ENCODE data around the gene SMIM38. TPM values are rescaled to one million over a fixed set of nuclear protein-coding genes. Genes with fewer than 3 reads are reported as not detected.
A peak's percentile ranks its signal among the peaks of the same experiment; 100 is the strongest.

SMIM38 gene
- total RNA-seq, 2 donors from 2014 or later, result 2.3 to 5.5 TPM

DNA sequence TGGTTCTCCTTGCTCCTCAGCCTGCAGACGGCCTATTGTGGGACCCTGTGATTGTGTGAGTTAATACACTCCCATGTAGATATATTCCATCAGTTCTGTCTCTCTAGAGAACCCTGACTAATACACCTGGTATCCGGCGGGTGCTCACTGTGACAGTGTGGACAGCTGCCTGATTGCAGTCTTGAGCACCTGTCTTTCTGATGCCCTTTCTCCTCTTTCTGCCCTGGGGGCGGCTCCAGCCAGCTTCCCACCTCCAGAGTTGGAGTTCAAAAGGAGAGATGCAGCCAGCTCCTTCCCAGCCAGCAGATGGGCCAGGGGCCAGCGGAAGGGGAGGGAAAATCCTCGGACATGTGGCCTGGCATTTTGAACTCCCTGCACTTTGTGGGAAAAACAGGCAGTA is 15.0 kb downstream of the SMIM38 start:
- Mint-ChIP-seq H3K4me1 (ENCODE audit: low read depth) (peaks cover 20% of the 10 kb centered on the region), H3K4me3 (no peak overlapping the region), H3K27me3 (ENCODE audit: low read depth) (peaks cover 10% of the 10 kb centered on the region), H3K27ac (no peak overlapping the region), H3K9me3 (peaks cover 1 to 3% of the 10 kb centered on the region in 2 donors), H3K36me3 (ENCODE audit: insufficient read depth in 2 of 2) (no peaks in the 10 kb centered on the region)
- DNase-seq (no peak), ATAC-seq (replicated peaks in 1 of 2) (no peak)

DNA sequence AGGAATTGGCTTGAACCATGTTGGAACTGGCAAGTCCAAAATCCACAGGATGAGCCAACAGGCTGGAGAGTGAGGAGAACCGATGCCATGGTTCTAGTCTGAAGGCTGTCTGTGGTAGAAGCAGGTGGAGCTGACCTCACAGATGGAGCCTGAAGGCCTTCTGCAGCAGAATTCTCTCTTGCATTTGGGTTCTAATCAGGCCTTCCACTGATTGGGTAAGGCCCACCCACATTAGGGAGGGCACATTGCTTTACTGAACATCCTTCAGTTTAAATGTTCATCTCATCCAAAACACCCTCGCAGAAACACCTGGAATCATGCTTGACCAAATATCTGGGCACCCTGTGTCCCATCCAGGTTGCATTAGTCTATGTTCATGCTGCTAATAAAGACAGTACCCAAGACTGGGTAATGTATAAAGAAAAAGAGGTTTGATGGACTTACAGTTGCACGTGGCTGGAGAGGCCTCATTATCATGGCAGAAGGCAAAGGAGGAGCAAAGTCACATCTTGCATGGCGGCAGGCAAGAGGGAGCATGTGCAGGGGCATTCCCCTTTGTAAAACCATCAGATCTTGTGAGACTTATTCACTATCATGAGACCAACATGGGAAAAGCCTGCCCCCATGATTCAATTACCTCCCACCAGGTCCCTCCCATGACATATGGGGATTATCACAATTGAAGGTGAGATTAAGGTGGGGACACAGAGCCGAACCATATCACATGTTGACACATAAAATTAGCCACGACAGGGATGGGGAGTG is 15.9 kb downstream of the SMIM38 start:
- Mint-ChIP-seq H3K27ac (no peak overlapping the region), H3K27me3 (ENCODE audit: low read depth) (peaks cover 9% of the 10 kb centered on the region), H3K4me3 (no peak overlapping the region), H3K36me3 (ENCODE audit: insufficient read depth in 2 of 2) (no peaks in the 10 kb centered on the region), H3K9me3 (peaks cover 1 to 3% of the 10 kb centered on the region in 2 donors), H3K4me1 (ENCODE audit: low read depth) (peaks cover 10% of the 10 kb centered on the region)
- ATAC-seq (replicated peaks in 1 of 2) (no peak), DNase-seq (no peak)

DNA sequence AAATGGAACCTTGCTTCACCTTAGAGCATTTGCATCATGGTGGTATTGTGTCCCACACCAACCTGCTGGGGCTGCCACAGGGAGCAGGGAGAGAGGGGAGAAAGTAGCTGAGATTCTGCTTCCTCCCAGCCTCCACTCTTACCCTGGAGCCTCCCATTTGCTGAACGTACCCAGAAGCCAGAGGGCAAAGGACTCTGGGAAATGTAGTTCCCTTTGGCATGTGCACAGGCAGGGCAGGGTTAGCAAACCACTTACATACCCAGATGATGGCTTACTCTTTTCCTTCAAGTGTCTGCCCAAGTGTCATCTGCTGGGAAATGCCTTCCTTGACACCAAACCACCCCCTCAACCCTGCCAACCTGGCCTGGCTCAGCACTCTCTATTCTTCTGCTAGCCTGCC is 16.9 kb downstream of the SMIM38 start:
- ATAC-seq (replicated peaks in 1 of 2) (no peak), DNase-seq (no peak)
- Mint-ChIP-seq H3K36me3 (ENCODE audit: insufficient read depth in 2 of 2) (no peaks in the 10 kb centered on the region), H3K4me1 (ENCODE audit: low read depth) (peaks cover under 1% of the 10 kb centered on the region), H3K9me3 (peaks cover 1 to 3% of the 10 kb centered on the region in 2 donors), H3K4me3 (no peak overlapping the region), H3K27ac (no peak overlapping the region), H3K27me3 (ENCODE audit: low read depth) (peaks cover 4% of the 10 kb centered on the region)

DNA sequence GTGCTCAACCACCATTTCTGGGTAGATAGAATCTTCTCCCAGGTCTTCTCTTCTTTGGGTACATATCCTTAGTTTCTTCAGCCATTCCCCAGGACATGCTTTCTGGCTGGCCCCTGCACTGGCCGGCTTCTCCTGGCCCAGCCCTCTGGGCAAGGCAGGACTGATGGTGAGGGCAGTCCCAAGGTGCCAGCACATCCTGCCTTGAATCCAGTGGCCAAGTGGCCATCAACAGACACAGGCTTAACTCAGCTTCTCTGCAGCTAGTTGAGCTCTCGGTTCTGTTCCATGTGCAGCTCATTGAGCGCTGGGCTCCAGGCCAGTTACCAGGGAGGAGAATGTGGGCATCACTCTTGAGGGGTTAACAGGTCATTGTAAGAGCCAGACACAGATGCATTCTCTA is 17.6 kb downstream of the SMIM38 start:
- peaks cover 1 to 3% of the 10 kb centered on the region in 2 donors for H3K9me3 Mint-ChIP-seq
- H3K4me1 Mint-ChIP-seq (ENCODE audit: low read depth), result no peaks in the 10 kb centered on the region
- DNase-seq (no peak), ATAC-seq (replicated peaks in 1 of 2) (no peak)
- H3K27ac Mint-ChIP-seq, result no peak overlapping the region
- no peaks in the 10 kb centered on the region for H3K36me3 Mint-ChIP-seq (ENCODE audit: insufficient read depth in 2 of 2)
- H3K4me3 Mint-ChIP-seq, result no peak overlapping the region
- H3K27me3 Mint-ChIP-seq (ENCODE audit: low read depth), result no peaks in the 10 kb centered on the region

DNA sequence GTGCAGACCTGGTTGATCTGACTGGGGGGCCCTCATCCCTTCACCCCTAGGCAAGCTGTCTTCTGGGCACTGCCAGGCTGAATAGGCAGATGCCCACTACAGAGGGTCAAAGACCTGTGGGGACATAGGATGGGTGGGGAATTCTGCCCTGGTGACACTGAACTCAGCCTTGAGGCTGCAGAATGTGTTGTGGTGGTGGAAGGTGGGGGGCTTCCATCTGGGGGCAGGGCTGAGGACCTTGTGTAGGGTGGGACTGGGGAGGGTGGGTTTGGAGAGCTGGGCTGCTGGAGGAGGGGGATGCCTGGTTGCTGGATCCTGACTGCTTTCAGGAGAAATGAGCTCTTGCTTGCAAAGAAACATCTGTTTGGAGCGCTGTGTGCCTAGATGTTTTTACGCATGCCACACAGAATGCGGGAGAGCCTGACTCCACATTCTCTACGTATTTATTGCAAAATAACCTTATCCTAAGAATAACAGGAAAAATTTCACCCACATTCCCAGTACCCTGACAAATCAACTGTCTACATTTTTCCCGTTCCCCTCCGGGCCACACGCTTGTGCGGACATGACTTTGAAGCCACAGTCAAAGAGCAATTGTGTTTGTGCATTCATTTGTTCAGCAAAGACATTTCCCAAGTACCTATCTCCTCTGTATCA is 18.3 kb downstream of the SMIM38 start:
- H3K4me3 Mint-ChIP-seq, result no peak overlapping the region
- no peak for DNase-seq

DNA sequence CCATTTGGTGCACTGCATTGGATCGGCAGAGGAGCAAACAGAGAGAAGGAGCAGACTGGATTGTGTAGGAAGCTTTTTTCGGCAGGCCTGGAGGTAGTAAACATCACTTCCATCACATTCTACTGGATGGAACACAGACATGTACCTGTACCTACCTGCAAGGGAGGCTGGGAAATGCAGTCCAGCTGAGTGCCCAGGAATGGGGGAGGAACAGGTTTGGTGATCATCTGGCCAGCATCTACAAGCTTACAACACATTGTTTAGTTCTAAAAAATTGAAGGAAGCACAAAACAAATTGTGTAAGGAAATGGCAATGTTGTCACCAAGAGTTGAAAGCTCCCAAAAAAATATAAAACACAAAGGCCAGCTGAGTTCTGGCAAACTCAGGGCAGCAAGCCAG is 19.1 kb downstream of the SMIM38 start:
- no peak overlapping the region for H3K4me3 Mint-ChIP-seq
- no peak overlapping the region for H3K27ac Mint-ChIP-seq
- H3K36me3 Mint-ChIP-seq (ENCODE audit: insufficient read depth in 2 of 2), result no peaks in the 10 kb centered on the region
- H3K9me3 Mint-ChIP-seq, result peaks cover 1 to 3% of the 10 kb centered on the region in 2 donors
- ATAC-seq (replicated peaks in 1 of 2) (no peak), DNase-seq (no peak)
- no peaks in the 10 kb centered on the region for H3K4me1 Mint-ChIP-seq (ENCODE audit: low read depth)
- H3K27me3 Mint-ChIP-seq (ENCODE audit: low read depth), result no peaks in the 10 kb centered on the region

More for the DNA sequence above, 18.3 kb downstream of the SMIM38 start:
- no peak overlapping the region for H3K27ac Mint-ChIP-seq
- no peaks in the 10 kb centered on the region for H3K4me1 Mint-ChIP-seq (ENCODE audit: low read depth)
- H3K9me3 Mint-ChIP-seq, result peaks cover 1 to 3% of the 10 kb centered on the region in 2 donors
- H3K36me3 Mint-ChIP-seq (ENCODE audit: insufficient read depth in 2 of 2), result no peaks in the 10 kb centered on the region
- H3K27me3 Mint-ChIP-seq (ENCODE audit: low read depth), result no peaks in the 10 kb centered on the region
- no peak for ATAC-seq (replicated peaks in 1 of 2)

DNA sequence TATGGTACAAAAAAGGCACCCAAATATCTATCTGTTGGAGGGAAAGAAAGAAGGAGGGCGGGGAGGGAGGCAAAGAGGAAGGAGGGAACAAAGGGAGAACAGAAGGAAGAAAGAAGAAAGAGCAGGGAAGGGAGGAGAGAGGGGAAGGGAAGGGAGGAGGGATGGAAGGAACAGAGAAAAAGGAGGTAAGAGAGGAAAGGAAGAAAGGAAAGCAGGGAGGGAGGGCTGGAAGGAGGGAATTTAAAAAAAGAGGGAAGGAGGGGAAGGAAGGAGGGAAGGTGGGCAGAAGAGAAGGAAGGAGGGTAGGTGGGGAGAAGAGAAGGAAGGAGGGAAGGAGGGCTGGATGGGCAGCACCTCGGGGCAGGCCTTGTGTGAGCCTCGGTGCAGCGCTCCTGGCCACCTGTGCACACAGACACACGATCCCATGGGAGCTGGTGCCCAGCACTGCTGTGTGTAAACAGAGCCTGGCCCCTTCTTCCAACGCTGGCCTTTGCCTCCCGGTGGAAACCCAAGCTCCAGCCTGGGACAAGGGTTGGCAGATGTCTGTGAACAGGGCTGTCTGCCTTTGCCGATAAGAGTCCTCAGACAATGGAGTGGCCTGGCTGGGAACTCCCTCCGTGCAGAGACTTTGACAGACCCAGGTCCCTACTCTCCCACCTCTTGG is 23.2 kb downstream of the SMIM38 start:
- ATAC-seq (replicated peaks in 1 of 2), result no peak
- H3K36me3 Mint-ChIP-seq (ENCODE audit: insufficient read depth in 2 of 2), result no peaks in the 10 kb centered on the region
- no peak for DNase-seq
- no peak overlapping the region for H3K27ac Mint-ChIP-seq
- H3K4me1 Mint-ChIP-seq (ENCODE audit: low read depth), result peaks cover 6% of the 10 kb centered on the region
- H3K27me3 Mint-ChIP-seq (ENCODE audit: low read depth), result peaks cover 5% of the 10 kb centered on the region
- H3K9me3 Mint-ChIP-seq, result peaks cover 1 to 3% of the 10 kb centered on the region in 2 donors
- no peak overlapping the region for H3K4me3 Mint-ChIP-seq

DNA sequence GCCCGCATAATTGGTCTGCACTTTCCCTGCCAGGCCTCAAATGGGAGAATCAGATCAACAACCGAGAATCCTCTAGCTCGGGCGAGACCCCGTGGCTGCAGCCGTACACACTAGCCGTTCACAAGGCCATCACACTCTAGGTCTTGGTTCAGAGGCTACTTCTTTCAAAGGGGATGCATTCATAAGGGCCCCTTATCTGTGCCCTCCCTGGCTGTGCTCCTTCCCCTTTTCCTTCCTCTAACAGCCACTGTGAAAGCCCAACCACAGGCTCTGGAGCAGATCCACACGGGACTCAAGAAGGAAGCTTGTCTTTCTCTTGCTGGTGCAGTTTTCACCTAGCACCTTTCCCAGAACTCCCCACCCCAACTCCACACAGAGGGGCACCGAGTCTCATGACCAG is 24.5 kb downstream of the SMIM38 start:
- Mint-ChIP-seq H3K36me3 (ENCODE audit: insufficient read depth in 2 of 2) (no peaks in the 10 kb centered on the region), H3K4me1 (ENCODE audit: low read depth) (peaks cover 6% of the 10 kb centered on the region), H3K27me3 (ENCODE audit: low read depth) (peaks cover 5% of the 10 kb centered on the region), H3K4me3 (no peak overlapping the region), H3K9me3 (peaks cover 0 to 1% of the 10 kb centered on the region in 2 donors), H3K27ac (no peak overlapping the region)
- no peak for ATAC-seq (replicated peaks in 1 of 2)
- DNase-seq, result no peak

DNA sequence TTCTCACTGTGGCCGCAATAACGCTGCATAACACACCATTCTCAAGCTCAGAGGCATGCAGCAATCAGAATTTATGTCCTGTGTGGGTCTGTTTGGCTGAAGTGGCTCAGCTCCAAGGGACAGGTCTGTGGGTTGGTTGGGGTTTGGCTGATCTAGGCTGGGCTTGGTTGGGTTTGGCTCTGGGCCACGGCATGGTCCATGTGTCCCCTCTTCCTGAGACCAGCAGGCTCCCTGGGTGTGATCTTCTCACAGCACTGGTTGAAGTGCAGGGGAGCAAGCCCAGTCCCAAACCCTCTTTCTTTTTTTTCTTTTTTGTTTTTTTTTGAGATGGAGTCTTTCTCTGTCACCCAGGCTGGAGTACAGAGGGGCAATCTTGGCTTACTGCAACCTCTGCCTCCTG is 25.0 kb downstream of the SMIM38 start:
- no peak for DNase-seq

DNA sequence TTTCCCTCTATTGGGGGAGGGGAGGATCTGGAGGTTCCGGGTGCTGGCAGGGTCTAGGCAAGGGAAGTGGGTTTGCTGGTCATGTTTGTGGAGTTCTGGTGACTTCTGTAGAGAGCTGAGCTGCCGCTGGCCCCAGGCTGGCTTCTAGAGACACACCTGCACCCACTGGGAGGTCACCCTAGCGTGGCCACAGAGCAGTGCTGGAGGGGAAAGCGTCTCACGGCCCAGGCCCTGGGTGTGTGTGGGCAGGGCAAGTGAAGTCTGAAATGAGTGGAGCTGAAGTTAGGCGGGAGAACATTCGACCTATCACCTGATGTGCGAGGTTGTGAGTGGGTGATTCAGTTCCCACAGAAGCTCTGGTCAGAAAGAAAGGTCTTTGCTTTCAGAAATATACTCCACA is 27.9 kb downstream of the SMIM38 start:
- Mint-ChIP-seq H3K4me1 (ENCODE audit: low read depth) (peaks cover 6% of the 10 kb centered on the region), H3K36me3 (ENCODE audit: insufficient read depth in 2 of 2) (peaks cover 0 to 3% of the 10 kb centered on the region in 2 donors), H3K4me3 (no peak overlapping the region), H3K27ac (no peak overlapping the region), H3K27me3 (ENCODE audit: low read depth) (peaks cover 5% of the 10 kb centered on the region), H3K9me3 (peaks cover 5 to 7% of the 10 kb centered on the region in 2 donors)
- peak in 1 of 2 donors; percentile 31 for ATAC-seq (replicated peaks in 1 of 2)
- DNase-seq, result no peak

More for the DNA sequence above, 25.0 kb downstream of the SMIM38 start:
- H3K27me3 Mint-ChIP-seq (ENCODE audit: low read depth), result peaks cover 5% of the 10 kb centered on the region
- H3K27ac Mint-ChIP-seq, result no peak overlapping the region
- ATAC-seq (replicated peaks in 1 of 2), result no peak
- H3K36me3 Mint-ChIP-seq (ENCODE audit: insufficient read depth in 2 of 2), result no peaks in the 10 kb centered on the region
- H3K9me3 Mint-ChIP-seq, result no peaks in the 10 kb centered on the region
- no peak overlapping the region for H3K4me3 Mint-ChIP-seq
- peaks cover 6% of the 10 kb centered on the region for H3K4me1 Mint-ChIP-seq (ENCODE audit: low read depth)

DNA sequence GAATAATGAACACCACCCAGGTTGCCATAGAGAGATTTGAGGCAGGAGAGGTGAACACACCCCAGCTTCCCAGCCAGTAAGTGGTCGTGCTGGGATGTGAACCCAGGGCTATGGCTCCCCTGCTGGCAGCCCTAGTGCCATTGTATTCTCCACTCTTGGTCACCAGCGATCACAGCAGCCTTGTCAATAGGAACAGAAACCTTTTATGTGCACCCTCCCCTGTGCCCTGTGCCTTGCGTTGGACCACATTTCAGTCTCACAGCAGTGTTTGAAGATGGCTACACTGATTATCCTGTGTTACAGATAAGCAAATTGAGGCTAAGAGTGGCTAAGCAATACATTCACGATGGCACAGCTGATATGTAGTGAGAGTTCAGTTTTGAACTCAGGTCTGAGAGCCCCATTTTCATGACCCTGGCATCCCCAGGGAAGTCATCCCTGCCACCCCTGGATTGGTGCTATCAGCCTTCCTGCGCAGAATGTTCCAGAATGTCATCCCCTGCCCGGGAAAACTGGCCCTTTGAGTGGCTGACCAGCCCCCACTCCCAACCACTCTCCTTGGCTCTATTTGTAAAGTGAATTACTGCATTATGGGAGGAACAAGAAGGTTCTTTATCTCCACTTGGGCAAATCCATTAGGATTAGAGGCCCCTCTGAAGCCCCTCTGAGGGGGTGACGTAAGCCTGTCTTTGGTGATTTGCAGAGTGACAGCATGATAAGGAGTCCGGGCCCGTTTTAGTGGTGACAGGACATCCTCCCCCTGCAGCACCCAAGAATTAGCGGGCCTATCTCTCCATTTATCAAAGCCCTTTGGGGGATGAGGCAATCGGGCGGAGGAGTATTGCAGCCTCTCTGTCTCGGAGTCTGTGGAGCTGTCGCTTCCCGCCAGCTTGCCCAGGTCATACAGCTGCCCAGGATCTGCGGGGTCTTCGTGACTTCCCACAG is 30.9 kb downstream of the SMIM38 start:
- no peak for ATAC-seq (replicated peaks in 1 of 2)
- H3K27me3 Mint-ChIP-seq (ENCODE audit: low read depth), result peaks cover 5% of the 10 kb centered on the region
- H3K9me3 Mint-ChIP-seq, result peaks cover 9 to 12% of the 10 kb centered on the region in 2 donors
- H3K27ac Mint-ChIP-seq, result no peak overlapping the region
- peaks cover 6% of the 10 kb centered on the region for H3K4me1 Mint-ChIP-seq (ENCODE audit: low read depth)
- H3K4me3 Mint-ChIP-seq, result no peak overlapping the region
- H3K36me3 Mint-ChIP-seq (ENCODE audit: insufficient read depth in 2 of 2), result peaks cover 4 to 6% of the 10 kb centered on the region in 2 donors
- no peak for DNase-seq

DNA sequence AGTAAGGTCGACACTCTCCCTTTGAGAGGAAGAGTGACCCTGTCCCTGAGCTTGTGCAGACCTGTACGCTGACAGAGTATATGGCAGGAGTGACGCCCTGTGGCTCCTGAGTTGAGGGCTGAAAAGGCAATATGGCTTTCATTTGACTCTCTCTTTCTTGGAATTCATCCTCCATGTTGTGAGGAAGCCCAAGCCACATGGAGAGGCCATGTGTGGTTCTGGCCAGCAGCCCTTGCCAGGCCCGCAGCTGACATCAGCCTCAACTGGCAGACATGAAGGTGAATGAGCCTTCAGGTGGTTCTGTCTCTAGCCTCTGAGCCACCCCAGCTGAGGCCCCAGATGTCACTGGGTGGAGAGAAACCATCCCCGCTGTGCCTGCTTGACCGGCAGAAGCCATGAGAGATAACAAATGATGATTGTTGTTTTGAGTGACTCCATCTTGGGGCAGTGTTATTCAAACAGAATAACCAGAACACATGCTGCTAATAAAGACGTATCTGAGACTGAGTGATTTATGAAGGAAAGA is 31.9 kb downstream of the SMIM38 start:
- peaks cover 5% of the 10 kb centered on the region for H3K27me3 Mint-ChIP-seq (ENCODE audit: low read depth)
- H3K4me3 Mint-ChIP-seq, result no peak overlapping the region
- DNase-seq (no peak), ATAC-seq (replicated peaks in 1 of 2) (no peak)
- H3K36me3 Mint-ChIP-seq (ENCODE audit: insufficient read depth in 2 of 2), result peaks cover 4 to 6% of the 10 kb centered on the region in 2 donors
- H3K27ac Mint-ChIP-seq, result no peak overlapping the region
- H3K4me1 Mint-ChIP-seq (ENCODE audit: low read depth), result peaks cover 6% of the 10 kb centered on the region
- peaks cover 9 to 12% of the 10 kb centered on the region in 2 donors for H3K9me3 Mint-ChIP-seq

All from activated T-cell treated with anti-CD3 and anti-CD28 coated beads, Interleukin-2, amount 50 U/mL, for 72 hours (primary cell).